T1000 (cell line): ENCODE measurements around the gene FSTL3.
"Not testable (repeated sequence)": the region's sequence is repeated elsewhere in the genome, so short reads cannot be mapped to it uniquely, and the experiment has no call there.

Source experiments
- DNase-seq: peaks from one replicate; lab custom pipeline; 2025; ENCODE audit warnings: mixed read lengths; lab: John Stamatoyannopoulos, UW

Gene FSTL3

DNA sequence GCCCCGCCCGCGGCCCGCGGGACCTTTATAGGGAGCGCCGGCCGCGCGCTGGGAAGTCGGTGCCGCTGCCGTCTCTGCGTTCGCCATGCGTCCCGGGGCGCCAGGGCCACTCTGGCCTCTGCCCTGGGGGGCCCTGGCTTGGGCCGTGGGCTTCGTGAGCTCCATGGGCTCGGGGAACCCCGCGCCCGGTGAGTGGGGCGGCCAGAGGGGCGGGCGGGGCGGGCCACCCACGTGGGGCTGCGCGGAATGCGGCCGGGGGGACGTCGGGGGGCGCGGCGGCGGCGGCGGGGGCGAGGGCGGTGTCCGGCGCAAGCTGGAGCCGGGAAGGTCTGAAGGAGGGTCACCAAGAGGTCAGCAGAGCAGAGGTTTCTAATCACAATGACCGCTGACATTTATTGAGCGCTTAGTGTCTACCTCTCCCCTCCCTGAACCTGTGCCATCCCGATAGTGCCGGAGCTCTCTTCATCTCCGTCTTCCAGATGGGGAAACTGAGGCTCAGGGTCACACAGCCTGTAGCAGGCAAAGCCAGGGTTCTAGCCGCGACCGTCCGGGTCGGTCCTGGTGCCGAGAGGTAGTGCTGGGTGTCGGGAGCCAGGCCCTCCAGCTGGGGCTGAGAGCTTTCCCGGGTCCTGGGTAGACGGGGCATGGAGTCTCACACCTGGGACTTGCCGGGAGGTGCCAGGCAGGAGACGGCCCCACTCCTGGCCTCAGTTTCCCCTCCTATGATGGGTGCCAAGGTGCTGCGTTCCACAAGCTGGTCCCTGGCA, at the start of gene FSTL3:
FSTL3 (plus strand) TSS at position 54 of the 767 bp plus-strand sequence; CDS start at position 86, 32 bp downstream.
- DNase-seq, result no peak

DNA sequence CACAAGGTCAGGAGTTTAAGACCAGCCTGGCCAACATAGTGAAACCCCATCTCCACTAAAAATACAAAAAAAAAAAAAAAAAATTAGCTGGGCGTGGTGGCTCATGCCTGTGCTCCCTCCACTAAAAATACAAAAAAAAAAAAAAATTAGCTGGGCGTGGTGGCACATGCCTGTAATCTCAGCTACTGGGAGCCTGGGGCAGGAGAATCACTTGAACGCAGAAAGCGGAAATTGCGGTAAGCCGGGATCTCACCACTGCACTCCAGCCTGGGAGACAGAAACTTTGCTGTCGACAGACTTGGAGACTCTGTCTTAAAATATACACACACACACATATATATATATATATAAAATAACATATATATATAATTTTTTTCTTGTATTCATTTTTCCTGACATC, 49.6 kb upstream of the FSTL3 start:
- DNase-seq, result not testable (repeated sequence)

DNA sequence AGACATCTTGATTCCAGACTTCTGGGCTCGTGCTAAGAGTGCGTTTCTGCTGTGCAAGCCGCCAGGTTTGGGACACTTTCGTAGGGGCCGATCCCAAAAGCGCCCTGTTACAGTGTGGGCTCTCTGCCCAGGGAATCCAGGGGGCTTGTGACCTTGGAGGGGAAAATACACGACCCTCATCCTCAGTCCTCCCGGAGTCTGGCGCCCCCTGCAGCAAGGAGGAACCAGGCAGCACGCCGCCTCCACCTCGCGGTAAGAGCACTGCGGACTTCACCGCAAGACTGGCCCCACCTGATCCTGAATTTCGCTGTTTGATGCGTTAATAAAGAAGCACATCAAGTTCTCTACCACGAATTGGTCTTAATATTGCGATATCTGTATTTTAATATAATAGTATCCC, 48.0 kb upstream of the FSTL3 start:
- DNase-seq, result no peak

DNA sequence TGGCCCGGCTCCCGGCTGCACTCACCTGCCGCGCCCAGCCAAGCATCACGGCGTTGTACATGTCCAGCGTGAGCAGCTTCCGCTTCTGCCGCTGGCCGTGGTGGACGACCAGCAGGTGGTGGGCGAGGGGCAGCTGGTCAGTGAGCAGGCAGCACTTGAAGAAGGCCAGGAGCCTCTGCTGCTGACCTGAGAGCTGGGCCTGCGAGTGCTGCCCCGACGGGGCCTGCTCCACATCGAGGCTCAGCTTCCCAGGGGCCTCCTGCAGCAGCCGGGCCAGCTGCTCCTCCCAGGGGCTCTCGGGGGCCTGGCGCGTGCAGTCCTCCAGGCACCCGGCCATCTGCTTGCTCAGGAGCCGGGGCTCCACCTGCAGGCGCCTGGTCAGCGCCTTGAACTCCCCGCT, 46.7 kb upstream of the FSTL3 start:
- not testable (repeated sequence) for DNase-seq

DNA sequence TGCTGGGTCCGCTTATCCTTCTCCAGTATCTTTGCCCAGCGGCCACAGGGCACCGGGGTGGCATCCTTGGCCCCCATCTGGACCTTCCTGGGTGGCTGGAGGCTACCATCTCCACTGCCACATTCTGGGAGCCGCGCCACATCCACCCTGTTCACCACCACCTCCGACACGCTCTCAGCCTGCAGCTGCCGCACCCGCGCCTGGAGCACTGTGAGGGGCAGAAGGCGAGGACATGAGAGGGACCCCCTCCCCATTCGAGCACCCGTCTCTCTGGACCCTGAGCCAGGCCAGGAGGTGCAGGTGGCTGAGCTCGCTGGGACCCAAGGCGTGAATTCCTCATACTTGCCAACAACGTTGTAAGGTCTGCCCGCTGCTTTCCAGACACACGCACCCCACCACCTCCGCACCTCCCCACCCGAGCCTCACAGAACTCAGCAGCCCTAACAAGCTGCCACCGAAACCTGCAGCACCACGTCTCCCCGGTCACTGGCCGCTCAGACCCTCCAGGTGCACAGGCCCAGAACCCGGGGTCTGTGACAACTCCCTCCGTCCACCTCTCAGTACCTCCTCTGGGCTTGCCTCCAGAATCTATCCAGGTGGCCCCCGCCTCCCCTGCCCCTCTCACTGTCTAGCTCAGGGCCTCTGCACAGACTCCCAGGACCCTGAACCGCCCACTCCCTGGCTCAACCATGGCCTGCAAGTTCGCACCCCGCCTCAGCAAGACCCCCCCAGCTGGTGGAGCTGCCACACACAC, 46.1 kb upstream of the FSTL3 start:
- DNase-seq, result no peak

DNA sequence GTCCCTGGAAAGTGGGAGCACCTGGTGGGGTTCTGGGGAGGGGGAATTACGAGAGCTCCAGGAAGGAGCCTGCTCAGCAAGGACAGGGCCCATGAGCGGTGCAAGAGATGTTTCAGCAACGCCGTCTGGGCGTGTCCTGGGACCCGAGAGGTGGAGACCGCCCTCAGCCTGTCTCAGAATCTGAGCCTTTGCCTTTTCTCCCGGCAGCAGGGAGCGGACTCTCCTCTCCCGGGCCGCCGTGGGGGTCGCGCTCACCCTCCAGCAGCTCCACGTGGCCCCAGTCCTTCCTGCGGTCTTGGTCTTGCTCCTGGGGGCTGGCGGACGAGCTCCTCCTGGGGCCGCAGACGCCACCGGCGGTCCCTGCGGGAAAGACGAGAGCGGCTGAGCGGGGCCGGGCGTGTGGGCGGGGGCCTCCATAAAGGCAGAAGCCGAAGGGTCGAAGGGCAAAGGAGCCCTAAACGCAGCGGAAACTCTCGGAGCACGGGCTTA, 43.6 kb upstream of the FSTL3 start:
- peak; percentile 55 for DNase-seq

DNA sequence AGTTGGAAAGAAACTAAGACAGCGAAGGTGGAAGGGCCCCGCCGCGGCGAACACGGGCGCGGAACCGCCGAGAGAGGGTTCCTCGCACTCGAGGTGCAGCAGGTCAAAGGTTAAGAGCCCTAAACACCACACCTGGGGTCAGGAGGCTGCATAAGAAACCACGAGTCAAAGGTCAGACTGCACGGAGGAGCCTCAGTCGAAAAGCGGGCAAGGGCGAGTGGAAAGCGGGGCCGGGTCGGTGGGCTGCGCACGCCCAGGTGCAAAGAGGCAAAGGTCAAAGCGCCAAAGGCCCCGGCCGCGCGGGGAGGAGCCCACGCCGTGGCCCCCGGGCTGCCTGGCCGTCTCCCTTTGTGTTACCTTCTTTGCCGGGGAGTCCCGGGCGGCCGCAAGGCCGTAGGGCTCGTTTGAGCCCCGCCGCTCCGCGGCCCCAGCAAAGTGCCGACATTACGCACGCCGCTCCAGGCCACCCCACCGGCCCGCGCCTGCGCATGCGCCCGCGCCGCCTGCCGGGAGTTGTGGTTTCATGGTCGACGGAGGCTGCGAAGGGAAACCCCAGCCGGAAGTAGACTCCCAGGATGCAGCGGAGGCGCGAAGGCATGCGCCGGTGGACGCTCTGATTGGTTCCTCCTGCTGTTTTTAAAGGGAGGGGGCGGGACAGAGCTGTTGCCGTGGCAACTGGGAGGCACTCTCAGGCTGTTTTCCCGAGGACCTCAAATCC, 43.0 kb upstream of the FSTL3 start, which contains the start of gene POLRMT:
POLRMT (minus strand) TSS at position 470 of the 718 bp plus-strand sequence; CDS start at position 445, 25 bp downstream.
- peak; percentile 99 for DNase-seq

DNA sequence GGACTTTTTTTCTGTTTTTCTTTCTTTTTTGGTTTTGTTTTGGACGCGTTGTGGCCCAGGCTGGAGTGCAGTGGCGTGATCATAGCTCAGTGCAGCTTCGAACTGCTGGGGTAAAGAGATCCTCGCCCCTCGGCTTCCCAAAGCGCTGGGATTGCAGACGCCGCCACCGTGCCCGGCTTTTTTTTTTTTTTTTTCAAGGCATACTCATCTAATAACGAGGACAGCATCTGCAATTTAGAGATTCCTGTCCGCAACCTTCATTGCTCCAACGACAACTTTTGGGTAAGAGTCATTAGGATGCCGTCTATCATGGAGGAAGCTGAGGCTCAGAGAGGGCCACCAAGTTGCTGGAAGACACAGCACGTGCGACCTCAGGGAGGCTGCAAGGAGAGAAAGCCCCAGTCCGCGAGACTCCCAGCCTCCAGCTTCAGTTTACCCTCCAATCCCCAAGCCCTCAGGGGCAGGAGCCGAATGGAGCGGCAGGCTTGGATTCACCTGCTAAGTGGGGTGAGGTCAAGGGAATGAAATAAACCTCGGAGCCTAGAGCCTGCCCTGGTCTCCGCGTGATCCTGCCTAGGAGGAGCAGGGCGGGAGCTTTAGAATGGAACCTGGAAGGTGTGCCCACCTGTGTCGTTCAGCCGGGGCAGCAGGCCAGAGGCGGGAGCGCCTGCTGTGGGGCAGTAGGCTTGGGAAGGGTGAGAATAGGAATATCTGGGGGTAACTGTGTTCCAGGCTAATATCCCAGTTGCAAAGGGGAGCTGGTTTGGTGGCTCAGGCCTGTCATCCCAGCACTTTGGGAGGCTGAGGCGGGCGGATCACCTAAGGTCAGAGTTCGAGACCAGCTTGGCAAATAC, 42.2 kb upstream of the FSTL3 start:
- DNase-seq, result no peak

DNA sequence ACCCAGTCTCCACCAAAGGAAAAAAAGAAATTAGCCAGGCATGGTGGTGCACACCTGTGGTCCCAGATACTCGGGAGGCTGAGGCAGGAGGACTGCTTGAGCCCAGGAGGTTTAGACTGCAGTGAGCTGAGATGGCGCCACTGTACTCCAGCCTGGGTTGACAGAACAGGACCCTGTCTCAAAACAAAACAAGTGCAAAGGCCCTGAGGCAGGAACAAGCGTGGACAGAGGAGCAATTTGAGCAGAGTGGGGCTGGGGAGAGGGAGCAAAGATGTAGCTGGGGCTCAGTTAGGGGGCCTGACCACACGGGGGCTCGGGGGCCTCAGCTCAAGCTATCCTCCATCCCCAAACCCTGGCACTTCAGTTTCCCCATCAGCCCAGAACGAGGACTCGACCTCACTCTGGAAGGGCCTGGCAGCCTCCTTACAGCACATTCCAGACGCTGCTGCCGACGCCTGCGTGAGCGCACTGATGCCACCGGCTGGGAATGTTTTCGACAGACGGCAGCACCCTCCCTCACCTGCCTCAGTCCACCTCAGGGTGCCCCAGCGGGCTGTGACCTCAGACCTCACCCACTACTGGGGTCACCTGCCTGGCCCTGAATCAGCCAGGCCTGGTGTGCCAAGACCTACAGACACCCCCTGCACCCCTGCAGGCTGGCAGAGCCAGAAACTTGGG, 41.1 kb upstream of the FSTL3 start:
- DNase-seq, result no peak

DNA sequence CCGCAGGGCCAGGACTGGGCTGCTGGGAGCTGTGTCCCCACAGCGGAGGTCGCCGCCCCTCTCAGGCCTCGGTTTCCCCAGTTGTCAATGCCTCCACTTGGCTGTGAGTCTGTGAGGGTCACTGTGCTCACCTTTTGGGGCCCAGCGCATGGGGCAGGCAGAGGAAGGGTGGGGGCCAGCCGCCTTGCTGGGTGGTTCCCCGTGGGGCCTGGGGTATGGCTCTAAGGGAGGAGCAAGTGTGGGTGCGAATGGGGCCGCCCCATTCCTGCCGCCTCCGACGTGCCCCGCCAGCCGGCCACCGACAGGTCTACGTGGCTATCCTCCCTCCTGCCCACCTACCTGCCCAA, 37.3 kb upstream of the FSTL3 start:
- DNase-seq, result no peak

DNA sequence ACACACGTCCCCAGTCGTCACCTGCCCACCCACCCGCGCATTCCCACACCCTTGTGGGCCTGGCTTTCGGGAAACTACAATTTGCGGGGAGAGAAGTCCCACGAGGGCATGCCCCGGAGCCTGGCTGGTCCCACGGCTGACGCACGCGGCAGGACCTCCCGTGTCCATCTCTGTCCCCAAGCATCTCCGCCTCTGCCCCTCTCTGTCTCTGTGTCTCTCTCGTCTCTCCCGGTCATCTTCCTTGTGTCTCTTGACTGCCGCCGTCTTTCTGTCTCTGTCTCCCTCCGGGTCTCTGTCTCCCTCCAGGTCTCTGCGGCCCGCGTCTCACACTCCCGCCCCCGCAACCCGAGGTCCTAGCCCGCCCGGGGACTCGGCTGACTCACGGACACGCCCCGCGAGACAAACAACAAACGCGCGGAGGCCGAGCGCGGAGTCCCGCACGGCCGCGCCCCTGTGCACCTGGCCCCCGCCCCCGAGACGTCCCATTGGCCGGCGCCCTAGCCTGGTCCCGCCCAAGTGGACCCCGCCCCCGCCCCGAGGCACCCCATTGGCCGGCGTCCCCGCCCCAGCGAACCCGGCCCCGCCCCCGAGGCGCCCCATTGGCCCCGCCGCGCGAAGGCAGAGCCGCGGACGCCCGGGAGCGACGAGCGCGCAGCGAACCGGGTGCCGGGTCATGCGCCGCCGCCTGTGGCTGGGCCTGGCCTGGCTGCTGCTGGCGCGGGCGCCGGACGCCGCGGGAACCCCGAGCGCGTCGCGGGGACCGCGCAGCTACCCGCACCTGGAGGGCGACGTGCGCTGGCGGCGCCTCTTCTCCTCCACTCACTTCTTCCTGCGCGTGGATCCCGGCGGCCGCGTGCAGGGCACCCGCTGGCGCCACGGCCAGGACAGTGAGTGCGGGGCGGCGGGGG, 36.7 kb upstream of the FSTL3 start, which contains the start of gene FGF22:
FGF22 (plus strand) TSS at position 627 of the 908 bp plus-strand sequence; CDS start at position 674, 47 bp downstream.
- peak; percentile 96 for DNase-seq

DNA sequence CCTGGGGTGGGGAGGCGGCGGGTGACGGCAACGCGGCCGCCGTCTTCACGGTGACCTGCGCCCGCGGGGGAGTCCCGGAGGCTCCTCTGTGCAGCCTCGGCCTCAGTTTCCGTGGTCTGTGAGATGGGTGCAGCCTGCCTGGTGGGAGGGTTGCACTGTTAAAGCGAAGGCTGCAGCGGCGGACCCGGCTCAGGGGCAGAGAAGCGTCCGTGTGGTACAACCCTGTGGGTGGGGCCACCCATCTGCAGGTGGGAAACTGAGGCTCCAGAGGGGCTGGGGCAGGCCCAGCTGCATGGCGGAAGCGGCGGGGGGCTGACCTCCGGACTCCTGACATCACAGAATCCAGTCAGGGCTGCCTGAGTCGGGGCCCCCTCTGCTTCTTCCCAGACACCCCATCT, 36.0 kb upstream of the FSTL3 start:
- DNase-seq, result no peak

DNA sequence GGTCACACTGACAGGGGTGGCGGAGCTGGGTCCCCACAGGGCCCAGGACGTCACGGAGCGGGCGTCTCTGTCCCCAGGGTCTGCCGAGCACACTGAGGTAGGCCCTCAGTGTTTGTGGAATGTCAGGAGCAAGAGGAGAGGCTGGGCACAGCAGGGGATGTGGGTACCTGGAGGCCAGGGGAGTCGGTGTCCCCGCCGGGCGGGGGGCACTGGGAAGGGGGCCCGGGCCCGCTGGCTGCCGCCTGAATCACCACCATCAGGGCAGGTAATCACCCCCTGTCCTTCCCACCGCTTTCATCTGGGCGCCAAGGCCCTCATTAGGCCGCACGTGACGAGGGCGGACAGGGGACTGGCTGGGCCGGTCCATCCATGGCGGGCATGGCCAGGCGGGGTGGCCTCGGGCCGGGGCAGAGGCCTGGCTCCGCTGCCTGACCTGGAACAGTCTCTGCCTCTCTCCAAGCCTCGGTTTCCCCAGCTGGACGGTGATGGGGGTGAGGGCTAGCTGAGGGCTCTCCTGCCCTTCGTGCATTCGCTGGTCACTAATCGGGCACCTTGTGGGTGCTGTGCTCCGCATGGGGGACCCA, 35.5 kb upstream of the FSTL3 start:
- no peak for DNase-seq

DNA sequence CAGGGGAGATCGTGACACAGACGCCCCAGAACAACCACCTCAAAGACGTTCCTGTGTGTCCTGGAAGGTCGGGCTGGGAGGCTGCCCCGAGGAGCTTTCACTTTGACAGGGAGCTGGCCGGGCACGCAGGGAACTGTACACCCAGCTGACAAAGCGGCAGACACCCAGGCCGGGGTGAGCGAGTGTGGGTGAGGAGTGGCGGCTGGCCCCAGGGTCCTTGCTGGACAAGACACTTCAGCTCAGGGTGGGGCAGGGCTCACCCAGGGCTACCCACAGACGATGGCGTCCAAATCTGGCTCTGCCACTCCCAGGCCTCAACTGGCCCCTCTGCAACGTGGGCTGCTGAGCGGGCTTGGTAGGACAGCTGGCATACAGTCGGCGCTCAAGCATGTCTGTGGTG, 34.5 kb upstream of the FSTL3 start:
- no peak for DNase-seq

DNA sequence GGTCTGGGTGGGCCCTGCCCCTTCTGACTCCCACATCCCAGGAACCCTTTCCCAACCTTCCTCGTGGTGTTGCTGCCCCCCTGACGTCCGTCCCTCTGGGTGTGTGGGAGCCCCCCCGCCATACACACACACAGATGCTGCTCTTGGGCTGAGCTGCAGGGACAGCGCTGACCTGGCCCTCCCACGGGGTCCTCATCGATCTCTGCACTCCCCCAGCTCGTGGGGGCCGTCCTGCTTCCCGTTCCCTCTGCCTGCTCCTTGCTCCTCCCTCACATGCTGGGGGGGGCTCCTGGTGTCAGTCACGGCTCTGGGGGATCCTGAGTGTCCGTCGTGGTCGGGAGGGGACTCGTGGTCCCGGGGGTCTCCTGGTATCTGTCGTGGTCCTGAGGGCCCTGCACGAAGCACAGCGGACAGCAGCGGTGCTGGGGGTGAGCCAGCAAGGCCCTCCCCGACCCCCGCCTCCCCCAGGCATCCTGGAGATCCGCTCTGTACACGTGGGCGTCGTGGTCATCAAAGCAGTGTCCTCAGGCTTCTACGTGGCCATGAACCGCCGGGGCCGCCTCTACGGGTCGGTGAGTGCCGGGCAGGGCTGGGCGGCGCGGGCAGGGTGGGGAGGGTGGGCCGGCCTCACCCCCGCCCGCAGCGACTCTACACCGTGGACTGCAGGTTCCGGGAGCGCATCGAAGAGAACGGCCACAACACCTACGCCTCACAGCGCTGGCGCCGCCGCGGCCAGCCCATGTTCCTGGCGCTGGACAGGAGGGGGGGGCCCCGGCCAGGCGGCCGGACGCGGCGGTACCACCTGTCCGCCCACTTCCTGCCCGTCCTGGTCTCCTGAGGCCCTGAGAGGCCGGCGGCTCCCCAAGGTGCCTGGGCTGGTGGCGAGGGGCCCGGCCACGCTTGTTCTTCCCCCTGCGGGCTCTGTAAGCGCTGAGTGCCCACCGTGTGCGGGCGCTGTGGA, 33.1 kb upstream of the FSTL3 start:
- no peak for DNase-seq

DNA sequence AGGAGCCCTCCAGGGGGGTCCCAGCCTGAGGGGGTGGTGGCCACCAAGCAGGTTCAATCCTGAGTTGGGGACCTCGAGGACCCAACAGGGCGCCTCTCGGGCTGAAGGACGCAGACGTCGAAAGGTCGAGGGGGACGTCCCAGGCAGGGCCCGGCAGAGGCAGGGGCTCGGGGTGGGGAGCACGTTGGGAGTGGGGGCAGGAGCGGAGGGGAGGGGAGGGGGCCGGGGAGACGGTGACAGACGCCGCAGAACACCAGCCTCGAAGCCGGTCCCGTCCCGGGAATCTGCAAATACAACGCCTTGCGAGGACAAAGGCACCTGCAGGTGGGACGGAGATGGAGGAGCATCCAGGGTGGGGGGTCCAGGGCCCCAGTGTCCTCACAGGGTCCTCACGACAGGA, 32.5 kb upstream of the FSTL3 start:
- DNase-seq, result no peak

DNA sequence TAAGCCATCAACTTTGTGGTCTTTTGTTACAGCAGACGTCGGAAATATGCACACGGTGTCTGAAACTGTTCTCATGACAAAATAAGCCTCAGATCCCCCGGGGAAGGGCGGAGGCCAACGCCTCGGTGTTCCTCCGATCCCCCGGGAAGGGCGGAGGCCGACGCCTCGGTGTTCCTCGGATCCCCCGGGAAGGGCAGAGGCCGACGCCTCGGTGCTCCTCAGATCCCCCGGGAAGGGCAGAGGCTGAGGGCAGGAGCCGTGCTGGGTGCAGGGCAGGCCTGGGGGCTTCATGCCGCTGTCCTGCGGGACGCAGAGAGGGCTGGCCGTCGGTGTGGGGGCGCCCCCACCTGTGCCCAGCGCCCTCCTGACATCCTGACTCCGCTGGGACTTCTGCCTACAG, 31.8 kb upstream of the FSTL3 start:
- DNase-seq, result no peak

DNA sequence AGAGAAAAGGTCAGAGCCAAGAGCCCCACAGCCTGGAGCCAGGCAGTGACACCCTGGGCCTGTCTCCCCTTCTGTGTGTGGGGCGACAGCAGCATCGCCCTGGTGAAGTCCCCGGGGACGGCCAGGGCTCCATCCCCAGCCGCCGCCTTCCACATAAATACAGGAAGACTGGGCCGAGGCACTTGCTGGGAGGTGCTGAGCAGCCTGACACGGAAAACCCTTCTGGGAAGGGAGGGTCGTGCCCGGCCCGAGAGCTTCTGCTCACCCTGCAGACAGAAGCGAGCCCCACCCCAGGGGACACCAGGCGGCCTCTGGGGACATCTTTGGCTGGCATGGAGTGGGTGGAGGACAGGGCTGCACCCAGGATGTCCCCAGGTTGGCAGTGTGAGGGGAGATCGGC, 31.4 kb upstream of the FSTL3 start:
- no peak for DNase-seq
